OCI-LY1 (cell line): ENCODE measurements around the gene GSG1.

ENCODE experiments used
- H2AFZ ChIP-seq: fragments of 200-600 bp; sonication (generic), shearing (Covaris generic); 2 replicates; pipeline ENCODE4 v1.6.0; 2014; ENCODE audit warnings: antibody characterized with exemption, mild to moderate bottlenecking, low read length
- H3F3A ChIP-seq: fragments of 200-600 bp; sonication (generic), shearing (Covaris generic); 2 replicates; pipeline ENCODE4 v1.6.0; 2014; ENCODE audit warnings: mild to moderate bottlenecking, antibody characterized with exemption, low read length, moderate library complexity; ENCODE audit not compliant: insufficient read depth
- H3K27ac ChIP-seq: fragments of 200-600 bp; sonication (generic); 2 replicates; pipeline ENCODE4 v1.5.1; 2014; ENCODE audit warnings: low read length, mixed run types, mild to moderate bottlenecking, low read depth; ENCODE audit not compliant: poor library complexity, severe bottlenecking
- H3K27me3 ChIP-seq: fragments of 200-600 bp; sonication (generic); 2 replicates; pipeline ENCODE4 v1.6.0; 2014; ENCODE audit warnings: antibody characterized with exemption, mild to moderate bottlenecking, low read length, moderate library complexity; ENCODE audit not compliant: insufficient read depth
- H3K36me3 ChIP-seq: fragments of 200-600 bp; sonication (generic); 2 replicates; pipeline ENCODE4 v1.6.1; 2014; ENCODE audit warnings: mild to moderate bottlenecking, antibody characterized with exemption, low read length, moderate library complexity, mixed read lengths; ENCODE audit not compliant: insufficient read depth
- H3K4me1 ChIP-seq: fragments of 200-600 bp; sonication (generic); 2 replicates; pipeline ENCODE4 v1.5.1; 2014; ENCODE audit warnings: mild to moderate bottlenecking, low read length, moderate library complexity; ENCODE audit not compliant: insufficient read depth, severe bottlenecking
- H3K4me2 ChIP-seq: fragments of 200-600 bp; sonication (generic), shearing (Covaris generic); 2 replicates; pipeline ENCODE4 v1.6.1; 2014; ENCODE audit warnings: low read length
- H3K4me3 ChIP-seq: fragments of 200-600 bp; sonication (generic); 2 replicates; pipeline ENCODE4 v1.5.1; 2014; ENCODE audit warnings: low read length, low read depth, mild to moderate bottlenecking, mixed read lengths; ENCODE audit not compliant: poor library complexity, severe bottlenecking
- H3K79me2 ChIP-seq: fragments of 200-600 bp; shearing (Covaris generic); 2 replicates; pipeline ENCODE4 v1.6.1; 2016; ENCODE audit warnings: mixed run types, low read length, mixed read lengths; ENCODE audit not compliant: insufficient read depth
- H3K9ac ChIP-seq: fragments of 200-600 bp; sonication (generic), shearing (Covaris generic); 2 replicates; pipeline ENCODE4 v1.6.1; 2014; ENCODE audit warnings: mild to moderate bottlenecking, low read length, mixed read lengths
- H3K9me2 ChIP-seq: fragments of 200-600 bp; sonication (generic), shearing (Covaris generic); 2 replicates; pipeline ENCODE4 v1.6.1; 2014; ENCODE audit warnings: low read depth, mild to moderate bottlenecking, low read length, mixed read lengths
- H3K9me3 ChIP-seq: fragments of 200-600 bp; shearing (Covaris generic); 2 replicates; pipeline ENCODE4 v1.6.1; 2014; ENCODE audit warnings: low read length, mixed read lengths
- H4K20me1 ChIP-seq: fragments of 200-600 bp; sonication (generic), shearing (Covaris generic); 2 replicates; pipeline ENCODE4 v1.6.0; 2016; ENCODE audit warnings: mild to moderate bottlenecking, low read length; ENCODE audit not compliant: insufficient read depth
- CTCF ChIP-seq: fragments of 200-600 bp; sonication (generic), shearing (Covaris generic); IDR thresholded peaks from 2 replicates; pipeline ENCODE4 v1.5.1; 2017; ENCODE audit warnings: mild to moderate bottlenecking, antibody characterized with exemption, low read length, moderate library complexity, mixed read lengths
- EZH2 ChIP-seq: fragments of 200-600 bp; sonication (generic), shearing (Covaris generic); IDR thresholded peaks from 2 replicates; pipeline ENCODE4 v1.8.0; 2017; ENCODE audit warnings: borderline replicate concordance, mixed run types, mild to moderate bottlenecking, antibody characterized with exemption, low read length, moderate library complexity, mixed read lengths

Gene GSG1

DNA sequence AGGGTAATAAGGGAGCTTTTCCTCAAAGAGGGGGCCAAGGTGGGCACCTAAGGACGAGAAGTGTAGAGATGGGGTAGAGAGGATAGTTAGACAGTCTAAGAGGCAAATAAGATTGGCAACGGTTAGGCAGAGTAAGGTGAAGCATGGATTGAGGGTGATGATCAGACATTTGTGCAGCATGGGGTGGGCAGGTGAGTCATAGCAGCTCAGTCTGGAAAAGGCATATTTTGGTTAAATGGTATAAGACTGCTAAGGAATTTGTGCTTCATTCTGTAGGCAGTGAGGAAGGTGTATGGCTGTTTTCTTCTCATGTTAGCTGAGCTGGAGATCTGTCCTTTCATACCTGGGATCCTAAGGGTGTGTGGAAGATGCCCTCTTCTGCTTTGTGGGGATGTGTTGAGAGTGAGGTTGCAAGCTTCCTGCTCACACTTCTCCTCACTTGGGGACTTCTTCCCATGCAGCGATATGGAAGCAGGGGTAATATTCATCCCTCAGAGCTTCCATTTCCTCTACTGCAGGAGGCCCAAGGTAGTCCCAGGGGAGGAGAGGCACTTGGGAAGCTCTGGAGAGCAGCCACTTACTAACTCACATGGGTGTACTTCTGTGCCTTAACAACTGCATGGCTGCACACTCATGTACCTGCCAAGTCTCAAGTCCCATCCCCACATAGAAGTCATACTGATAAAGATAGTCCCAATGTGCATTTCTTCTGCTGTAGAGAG is 28.9 kb downstream of the GSG1 start:
- H3K36me3 ChIP-seq, result no peaks in the 10 kb centered on the region
- H3F3A ChIP-seq, result no peaks in the 10 kb centered on the region
- no peak overlapping the region for H2AFZ ChIP-seq
- no peaks in the 10 kb centered on the region for H3K9me2 ChIP-seq
- no peaks in the 10 kb centered on the region for H3K27me3 ChIP-seq
- H3K9ac ChIP-seq, result no peak overlapping the region
- no peaks in the 10 kb centered on the region; the same call in 1 of the 2 replicates for H3K9me3 ChIP-seq
- H3K4me1 ChIP-seq, result no peaks in the 10 kb centered on the region
- no peaks in the 10 kb centered on the region for H3K79me2 ChIP-seq
- no peak overlapping the region for H3K27ac ChIP-seq
- no peaks in the 10 kb centered on the region for H4K20me1 ChIP-seq
- H3K4me3 ChIP-seq, result no peak overlapping the region
- no peak overlapping the region for H3K4me2 ChIP-seq
- TF ChIP-seq CTCF (no peak), EZH2 (no peak)

- H3K27me3 ChIP-seq, result no peaks in the 10 kb centered on the region
- H3F3A ChIP-seq, result no peaks in the 10 kb centered on the region
- H3K9me2 ChIP-seq, result no peaks in the 10 kb centered on the region
- no peaks in the 10 kb centered on the region; the same call in 1 of the 2 replicates for H3K36me3 ChIP-seq
- no peak overlapping the region for H3K27ac ChIP-seq
- H3K4me1 ChIP-seq, result no peaks in the 10 kb centered on the region
- H3K4me2 ChIP-seq, result no peak overlapping the region
- H3K4me3 ChIP-seq, result no peak overlapping the region
- no peaks in the 10 kb centered on the region for H3K79me2 ChIP-seq
- no peaks in the 10 kb centered on the region for H3K9me3 ChIP-seq
- no peaks in the 10 kb centered on the region for H4K20me1 ChIP-seq
- TF ChIP-seq CTCF (no peak), EZH2 (no peak)
- no peak overlapping the region for H2AFZ ChIP-seq
- H3K9ac ChIP-seq, result no peak overlapping the region
Measured at GRCh38 chr12:13073173-13073572, 30.3 kb downstream of the GSG1 start.

- H3K27me3 ChIP-seq, result no peaks in the 10 kb centered on the region
- H3K9me3 ChIP-seq, result no peaks in the 10 kb centered on the region
- no peaks in the 10 kb centered on the region for H4K20me1 ChIP-seq
- H3F3A ChIP-seq, result no peaks in the 10 kb centered on the region
- no peaks in the 10 kb centered on the region; the same call in 1 of the 2 replicates for H3K36me3 ChIP-seq
- H3K9ac ChIP-seq, result no peak overlapping the region
- H3K79me2 ChIP-seq, result no peaks in the 10 kb centered on the region
- TF ChIP-seq EZH2, result no peak
- no peak overlapping the region for H2AFZ ChIP-seq
- no peaks in the 10 kb centered on the region for H3K9me2 ChIP-seq
- H3K4me3 ChIP-seq, result no peak overlapping the region
- H3K4me1 ChIP-seq, result no peaks in the 10 kb centered on the region
- H3K27ac ChIP-seq, result no peak overlapping the region
- no peak overlapping the region for H3K4me2 ChIP-seq
Measured at GRCh38 chr12:13071305-13072280, 31.9 kb downstream of the GSG1 start.
